Measurements from ENCODE around the gene RRAGC. TPM values are rescaled to one million over a fixed set of nuclear protein-coding genes. Genes with fewer than 3 reads are reported as not detected.

Gene RRAGC, protein sequence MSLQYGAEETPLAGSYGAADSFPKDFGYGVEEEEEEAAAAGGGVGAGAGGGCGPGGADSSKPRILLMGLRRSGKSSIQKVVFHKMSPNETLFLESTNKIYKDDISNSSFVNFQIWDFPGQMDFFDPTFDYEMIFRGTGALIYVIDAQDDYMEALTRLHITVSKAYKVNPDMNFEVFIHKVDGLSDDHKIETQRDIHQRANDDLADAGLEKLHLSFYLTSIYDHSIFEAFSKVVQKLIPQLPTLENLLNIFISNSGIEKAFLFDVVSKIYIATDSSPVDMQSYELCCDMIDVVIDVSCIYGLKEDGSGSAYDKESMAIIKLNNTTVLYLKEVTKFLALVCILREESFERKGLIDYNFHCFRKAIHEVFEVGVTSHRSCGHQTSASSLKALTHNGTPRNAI
- total RNA-seq (2013; cell fraction: nucleolus; rRNA removed): 21.3 and 21.7 TPM in 2 replicates
- 5.5 and 7.5 TPM in 2 replicates for total RNA-seq (2014; rRNA removed)
- 12.4 and 12.6 TPM in 2 replicates for total RNA-seq (2014; rRNA removed; fragmentation: Illumina TruSeq; extraction: Trizol)
- 17.3 and 18.2 TPM in 2 replicates for total RNA-seq (2021)
- 12.3 TPM for polyA plus RNA-seq (2011; ENCODE audit: low read depth)
- polyA plus RNA-seq (2011; rRNA removed): 18.7 and 23.9 TPM in 2 replicates
- polyA plus RNA-seq (2011; cell fraction: cytosol; rRNA removed): 6.4 and 11.4 TPM in 2 replicates
- 6.3 and 6.6 TPM in 2 replicates for polyA plus RNA-seq (2011; cell fraction: nucleus; rRNA removed)
- 16.4 and 20.2 TPM in 2 replicates for polyA plus RNA-seq (2012)
- polyA plus RNA-seq (2014; fragmentation: Illumina TruSeq; extraction: Trizol): 17.9 and 23.1 TPM in 2 replicates
- polyA plus RNA-seq (2014; fragmentation: Nextera tagmentation; extraction: Ambion mirVana): 10 to 100 TPM; 16.8 to 22.1 TPM
- polyA plus RNA-seq (2014; rRNA removed): 8.6 and 11.7 TPM in 2 replicates
- 10 to 100 TPM; 11.8 to 13.3 TPM for polyA plus RNA-seq (2016; fragmentation: Nextera tagmentation; extraction: Ambion mirVana)
- 8.1 and 14.2 TPM in 2 replicates for polyA minus RNA-seq (2011; rRNA and poly(A)+ RNA removed)
- 4.5 and 4.8 TPM in 2 replicates for polyA minus RNA-seq (2011; cell fraction: cytosol; rRNA and poly(A)+ RNA removed)
- 3.6 and 5.5 TPM in 2 replicates for polyA minus RNA-seq (2011; cell fraction: nucleus; rRNA and poly(A)+ RNA removed)
- Bru-seq, nascent RNA: percentile 81 among the genes with signal in this experiment
- percentile 96 among the genes with signal in this experiment for BruChase-seq, experiment 1, labeled RNA remaining after a 6-hour chase
- percentile 98 among the genes with signal in this experiment for BruChase-seq, experiment 2, labeled RNA remaining after a 2-hour chase
- long read RNA-seq, experiment 1: 0 reads
- long read RNA-seq, experiment 2, partial matches to known transcripts: 0 of 19 reads
- long read RNA-seq, experiment 2, other reads (novel, unspliced or antisense): 19 of 19 reads

DNA sequence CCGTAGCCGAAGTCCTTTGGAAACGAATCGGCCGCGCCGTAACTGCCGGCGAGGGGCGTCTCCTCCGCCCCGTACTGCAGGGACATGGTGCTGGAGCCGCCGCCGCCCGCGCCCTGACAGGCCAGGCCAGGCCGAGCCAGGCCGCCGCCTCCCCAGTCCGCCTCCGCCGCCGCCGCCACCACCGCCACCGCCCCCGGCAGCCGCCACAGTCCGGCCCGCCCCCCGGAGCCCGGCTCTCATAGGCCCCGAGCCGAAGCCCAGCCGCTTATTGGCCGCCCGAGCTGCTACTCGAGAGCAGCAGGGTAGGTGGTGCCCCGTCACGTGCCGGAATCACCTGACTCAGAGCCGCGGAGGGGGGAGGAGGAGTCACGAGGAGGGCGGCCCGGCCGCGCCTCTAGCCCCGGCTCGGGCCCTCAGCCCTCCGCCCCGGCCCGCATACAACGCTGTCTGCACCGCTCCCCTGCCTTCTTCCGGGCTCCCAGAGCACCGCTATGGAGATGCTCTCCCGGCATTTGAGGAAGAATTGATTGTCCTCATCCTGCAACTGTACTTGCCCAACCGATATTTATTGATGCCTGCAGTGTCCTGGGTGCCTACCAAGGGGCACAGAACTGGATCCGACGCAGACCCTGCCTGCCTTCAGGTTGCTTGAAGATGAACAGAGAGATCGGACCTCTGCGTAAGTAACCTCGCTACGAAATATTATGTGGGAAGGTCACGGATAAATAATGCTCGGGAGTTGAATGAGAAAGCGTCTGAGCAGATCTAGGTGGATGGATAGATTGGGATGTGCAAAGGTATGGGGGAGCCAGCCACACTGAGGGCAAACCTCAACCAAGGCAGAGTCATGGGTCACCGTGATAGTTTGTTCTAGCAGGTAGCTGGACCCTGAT, at the start of gene RRAGC:
Gene RRAGC (minus strand): TSS at position 212 of the 893 bp plus-strand sequence. CDS start 126 bp downstream, at position 86.
- no peaks in the 10 kb centered on the region for H4K20me1 ChIP-seq (ENCODE audit: control insufficient read depth, insufficient read depth)
- RAD21 ChIA-PET (ENCODE audit: unreplicated experiment): interaction anchor here (0.7 to 1.7 kb wide), 5 partner anchors 9 to 747 kb away, joined by 3 to 5 read pairs (median 3); partner anchors contain the start of genes MYCBP and NDUFS5
- no peaks in the 10 kb centered on the region for H3K27me3 ChIP-seq (replicated peaks in 1 of 2; ENCODE audit: control insufficient read depth in 2 of 2, insufficient read depth in 2 of 2, low read length in 1 of 2)
- FAIRE-seq (peak; percentile 59), DNase-seq (ENCODE audit: low read depth, low spot score) (peak; percentile 80), ATAC-seq (peak; percentile 94)
- peak within 1 kb of the TSS; percentile 97 for H2AFZ ChIP-seq (ENCODE audit: control insufficient read depth, low read depth, low read length)
- SMC1A ChIA-PET (ENCODE audit: uncharacterized antibody, unreplicated experiment): interaction anchor here (1.0 to 1.9 kb wide), 3 partner anchors 9 to 232 kb away, joined by 3 to 6 read pairs (median 3); no protein-coding TSS in a partner anchor
- no peaks in the 10 kb centered on the region for H3K9me3 ChIP-seq (replicated peaks; ENCODE audit: control insufficient read depth, insufficient read depth, low read length)
- peak within 1 kb of the TSS; percentile 51 for H3K27ac ChIP-seq (ENCODE audit: control insufficient read depth, insufficient read depth)
- WGBS (ENCODE audit: insufficient coverage, insufficient replicate concordance, low lambda C conversion rate, missing lambda C conversion rate): 2% methylated on average over 38 of the region's 70 CpGs
- in situ Hi-C loops (cut with MboI): no loop called here
- CTCF ChIA-PET: interaction anchor here (1.1 kb wide), 1 partner anchor 13 kb away, joined by 4 read pairs; the partner anchor contains the start of gene MYCBP
- BruUV-seq (replicated peaks): no TSS peak
- H3K4me1 ChIP-seq (ENCODE audit: control insufficient read depth, insufficient read depth, low read length): peaks cover 8% of the 10 kb centered on the region; the same call in 1 of the 2 replicates
- H3K4me2 ChIP-seq (ENCODE audit: control insufficient read depth, insufficient read depth): peak within 1 kb of the TSS; percentile 80
- POLR2A ChIA-PET: interaction anchor here (0.5 to 1.3 kb wide), 6 partner anchors 12 to 1261 kb away, joined by 3 to 10 read pairs (median 6); no protein-coding TSS in a partner anchor
- H3K79me2 ChIP-seq (ENCODE audit: control insufficient read depth, insufficient read depth, low read length): peaks cover 32% of the 10 kb centered on the region
- H3K36me3 ChIP-seq (ENCODE audit: control insufficient read depth in 2 of 2, insufficient read depth in 2 of 2, low read length in 1 of 2): peaks cover 0 to 4% of the 10 kb centered on the region in 2 experiments; a peak in 1 of 4 replicates
- H3K4me3 ChIP-seq: peak within 1 kb of the TSS; percentile 95
- intact Hi-C loops (cut with micrococcal nuclease; ENCODE audit: unreplicated experiment): loop anchor here (2.0 to 10.0 kb wide), 3 partner anchors 13 to 232 kb away; partner anchors contain the start of genes MYCBP and NDUFS5
- peak within 1 kb of the TSS; percentile 81 for H3K9ac ChIP-seq (ENCODE audit: control insufficient read depth, insufficient read depth, low read length)
- peak; percentile 74 for TF ChIP-seq YY1 (IDR thresholded peaks at IDR 0.05; ENCODE audit: low read depth, low read length)
- TF ChIP-seq, protein P1, sequence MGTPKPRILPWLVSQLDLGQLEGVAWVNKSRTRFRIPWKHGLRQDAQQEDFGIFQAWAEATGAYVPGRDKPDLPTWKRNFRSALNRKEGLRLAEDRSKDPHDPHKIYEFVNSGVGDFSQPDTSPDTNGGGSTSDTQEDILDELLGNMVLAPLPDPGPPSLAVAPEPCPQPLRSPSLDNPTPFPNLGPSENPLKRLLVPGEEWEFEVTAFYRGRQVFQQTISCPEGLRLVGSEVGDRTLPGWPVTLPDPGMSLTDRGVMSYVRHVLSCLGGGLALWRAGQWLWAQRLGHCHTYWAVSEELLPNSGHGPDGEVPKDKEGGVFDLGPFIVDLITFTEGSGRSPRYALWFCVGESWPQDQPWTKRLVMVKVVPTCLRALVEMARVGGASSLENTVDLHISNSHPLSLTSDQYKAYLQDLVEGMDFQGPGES (IDR thresholded peaks at IDR 0.05): peak; percentile 78
- TF ChIP-seq SIN3A (IDR thresholded peaks at IDR 0.05; ENCODE audit: low read depth, low read length): peak; percentile 71; the same call in 1 of the 2 replicates
- peak; percentile 36; the same call in 1 of the 2 replicates for TF ChIP-seq CREM (IDR thresholded peaks at IDR 0.05; ENCODE audit: low read depth)
- peak; percentile 24; the same call in 1 of the 2 replicates for TF ChIP-seq NR2C1 (IDR thresholded peaks at IDR 0.05)
- TF ChIP-seq, protein P2, sequence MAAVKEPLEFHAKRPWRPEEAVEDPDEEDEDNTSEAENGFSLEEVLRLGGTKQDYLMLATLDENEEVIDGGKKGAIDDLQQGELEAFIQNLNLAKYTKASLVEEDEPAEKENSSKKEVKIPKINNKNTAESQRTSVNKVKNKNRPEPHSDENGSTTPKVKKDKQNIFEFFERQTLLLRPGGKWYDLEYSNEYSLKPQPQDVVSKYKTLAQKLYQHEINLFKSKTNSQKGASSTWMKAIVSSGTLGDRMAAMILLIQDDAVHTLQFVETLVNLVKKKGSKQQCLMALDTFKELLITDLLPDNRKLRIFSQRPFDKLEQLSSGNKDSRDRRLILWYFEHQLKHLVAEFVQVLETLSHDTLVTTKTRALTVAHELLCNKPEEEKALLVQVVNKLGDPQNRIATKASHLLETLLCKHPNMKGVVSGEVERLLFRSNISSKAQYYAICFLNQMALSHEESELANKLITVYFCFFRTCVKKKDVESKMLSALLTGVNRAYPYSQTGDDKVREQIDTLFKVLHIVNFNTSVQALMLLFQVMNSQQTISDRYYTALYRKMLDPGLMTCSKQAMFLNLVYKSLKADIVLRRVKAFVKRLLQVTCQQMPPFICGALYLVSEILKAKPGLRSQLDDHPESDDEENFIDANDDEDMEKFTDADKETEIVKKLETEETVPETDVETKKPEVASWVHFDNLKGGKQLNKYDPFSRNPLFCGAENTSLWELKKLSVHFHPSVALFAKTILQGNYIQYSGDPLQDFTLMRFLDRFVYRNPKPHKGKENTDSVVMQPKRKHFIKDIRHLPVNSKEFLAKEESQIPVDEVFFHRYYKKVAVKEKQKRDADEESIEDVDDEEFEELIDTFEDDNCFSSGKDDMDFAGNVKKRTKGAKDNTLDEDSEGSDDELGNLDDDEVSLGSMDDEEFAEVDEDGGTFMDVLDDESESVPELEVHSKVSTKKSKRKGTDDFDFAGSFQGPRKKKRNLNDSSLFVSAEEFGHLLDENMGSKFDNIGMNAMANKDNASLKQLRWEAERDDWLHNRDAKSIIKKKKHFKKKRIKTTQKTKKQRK (IDR thresholded peaks at IDR 0.05; ENCODE audit: low read depth, low read length): no peak
- no peak for TF ChIP-seq FOXK2 (IDR thresholded peaks at IDR 0.05)
- TF ChIP-seq NBN (IDR thresholded peaks at IDR 0.05): peak; percentile 61; the same call in 1 of the 2 replicates
- peak; percentile 46; the same call in 1 of the 2 replicates for TF ChIP-seq HCFC1 (IDR thresholded peaks at IDR 0.05; ENCODE audit: low read length)
- no peak for TF ChIP-seq HDAC2 (IDR thresholded peaks at IDR 0.05)
- TF ChIP-seq FOXM1 (IDR thresholded peaks at IDR 0.05; ENCODE audit: low read depth, low read length): no peak
